ENCODE measurements around the gene SH3D19. TPM values are rescaled to one million over a fixed set of nuclear protein-coding genes. Genes with fewer than 3 reads are reported as not detected.

Gene SH3D19
- polyA plus RNA-seq, 3 donors, result not detected

DNA sequence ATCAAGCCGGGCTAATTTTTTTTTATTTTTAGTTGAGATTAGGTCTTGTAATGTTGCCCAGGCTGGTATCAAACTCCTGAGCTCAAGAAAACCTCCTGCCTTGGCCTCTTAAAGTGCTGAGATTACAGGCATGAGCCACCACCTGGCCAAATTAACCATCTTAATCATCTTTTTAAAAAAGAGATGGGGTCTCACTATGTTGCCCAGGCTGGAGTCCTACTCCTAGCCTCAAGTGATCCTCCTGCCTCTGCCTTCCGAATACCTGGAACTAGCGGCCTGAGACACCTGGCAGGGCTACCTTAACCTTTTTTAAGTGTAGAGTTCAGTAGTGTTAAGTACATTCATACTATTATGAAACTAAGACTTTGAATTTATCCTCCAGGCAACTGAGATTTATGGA is 227.6 kb downstream of the SH3D19 start:
- peaks cover 0 to 4% (median 1%) of the 10 kb centered on the region in 7 donors for H3K9me3 Mint-ChIP-seq
- peak overlapping the region; percentile 87 to 99 (median 97) for H3K27ac Mint-ChIP-seq
- peaks cover 9 to 18% of the 10 kb centered on the region in 2 donors for H3K36me3 ChIP-seq (replicated peaks in 1 of 2; ENCODE audit: control insufficient read depth in 1 of 2, insufficient read depth in 2 of 2, low read length in 2 of 2)
- H3K27me3 Mint-ChIP-seq (ENCODE audit: low read depth in 3 of 3), result peaks cover 0 to 2% (median 2%) of the 10 kb centered on the region in 3 donors
- H3K79me2 ChIP-seq (ENCODE audit: insufficient read depth, low read length), result peaks cover 34% of the 10 kb centered on the region
- peaks cover 18 to 22% of the 10 kb centered on the region in 2 donors for H3K36me3 Mint-ChIP-seq
- peaks cover 27% of the 10 kb centered on the region for H3K4me1 Mint-ChIP-seq
- TF ChIP-seq, protein P1, sequence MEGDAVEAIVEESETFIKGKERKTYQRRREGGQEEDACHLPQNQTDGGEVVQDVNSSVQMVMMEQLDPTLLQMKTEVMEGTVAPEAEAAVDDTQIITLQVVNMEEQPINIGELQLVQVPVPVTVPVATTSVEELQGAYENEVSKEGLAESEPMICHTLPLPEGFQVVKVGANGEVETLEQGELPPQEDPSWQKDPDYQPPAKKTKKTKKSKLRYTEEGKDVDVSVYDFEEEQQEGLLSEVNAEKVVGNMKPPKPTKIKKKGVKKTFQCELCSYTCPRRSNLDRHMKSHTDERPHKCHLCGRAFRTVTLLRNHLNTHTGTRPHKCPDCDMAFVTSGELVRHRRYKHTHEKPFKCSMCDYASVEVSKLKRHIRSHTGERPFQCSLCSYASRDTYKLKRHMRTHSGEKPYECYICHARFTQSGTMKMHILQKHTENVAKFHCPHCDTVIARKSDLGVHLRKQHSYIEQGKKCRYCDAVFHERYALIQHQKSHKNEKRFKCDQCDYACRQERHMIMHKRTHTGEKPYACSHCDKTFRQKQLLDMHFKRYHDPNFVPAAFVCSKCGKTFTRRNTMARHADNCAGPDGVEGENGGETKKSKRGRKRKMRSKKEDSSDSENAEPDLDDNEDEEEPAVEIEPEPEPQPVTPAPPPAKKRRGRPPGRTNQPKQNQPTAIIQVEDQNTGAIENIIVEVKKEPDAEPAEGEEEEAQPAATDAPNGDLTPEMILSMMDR (IDR thresholded peaks at IDR 0.05), result no peak
- peaks cover 29 to 31% of the 10 kb centered on the region in 2 donors for H3K4me1 ChIP-seq (ENCODE audit: control insufficient read depth in 1 of 2, insufficient read depth in 2 of 2, low read length in 2 of 2)
- H3K4me3 ChIP-seq (replicated peaks in 1 of 3; ENCODE audit: low read depth in 2 of 3, low read length in 3 of 3), result no peak overlapping the region
- peaks cover 29% of the 10 kb centered on the region for H4K20me1 ChIP-seq (ENCODE audit: insufficient read depth, low read length)
- intact Hi-C loops (cut with micrococcal nuclease), result loop anchor here (10.0 kb wide), 2 partner anchors 667 to 1687 kb away; partner anchors contain the start of gene GATB (in 1 of the 2)
- no peaks in the 10 kb centered on the region for H3K27me3 ChIP-seq (ENCODE audit: control insufficient read depth in 2 of 2, insufficient read depth in 2 of 2, low read length in 2 of 2)
- H3K9me3 ChIP-seq (replicated peaks in 1 of 2; ENCODE audit: control insufficient read depth in 1 of 2, insufficient read depth in 1 of 2, low read length in 2 of 2), result no peaks in the 10 kb centered on the region
- H3K27ac ChIP-seq (ENCODE audit: low read depth in 1 of 2, low read length in 2 of 2), result peak overlapping the region; percentile 86 to 91
- H2AFZ ChIP-seq (ENCODE audit: insufficient read depth, low read depth, low read length, poor library complexity, severe bottlenecking), result peak overlapping the region; percentile 92
- peak overlapping the region; percentile 91 for H3K4me2 ChIP-seq (replicated peaks; ENCODE audit: extremely low read depth, low read length, poor library complexity, severe bottlenecking)
- no peak for DNase-seq
- peak overlapping the region; percentile 91 to 97 for H3K4me3 Mint-ChIP-seq
- no CpG with 5 or more reads among the region's 3 CpGs for WGBS (ENCODE audit: insufficient coverage)
- H3K9ac ChIP-seq (ENCODE audit: insufficient read depth, low read length, poor library complexity, severe bottlenecking), result no peak overlapping the region

DNA sequence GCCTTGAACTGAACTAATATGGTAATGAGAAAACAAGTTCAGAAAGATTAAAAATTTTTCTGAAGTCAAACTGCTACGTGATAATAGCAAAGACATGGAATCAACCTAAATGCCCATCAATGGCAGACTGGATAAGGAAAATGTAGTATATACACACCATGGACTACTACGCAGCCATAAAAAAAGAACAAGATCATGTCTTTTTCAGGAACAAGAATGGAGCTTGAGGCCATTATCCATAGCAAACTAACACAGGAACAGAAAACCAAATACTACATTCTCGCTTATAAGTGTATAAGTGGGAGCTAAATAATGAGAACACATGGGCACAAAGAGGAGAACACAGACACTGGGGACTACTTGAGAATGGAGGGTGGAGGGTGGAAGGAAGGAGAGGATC is 230.3 kb downstream of the SH3D19 start:
- Histone ChIP-seq H3K4me2 (replicated peaks; ENCODE audit: extremely low read depth, low read length, poor library complexity, severe bottlenecking) (no peak overlapping the region), H4K20me1 (ENCODE audit: insufficient read depth, low read length) (peaks cover 2% of the 10 kb centered on the region), H2AFZ (ENCODE audit: insufficient read depth, low read depth, low read length, poor library complexity, severe bottlenecking) (no peak overlapping the region), H3K36me3 (replicated peaks in 1 of 2; ENCODE audit: control insufficient read depth in 1 of 2, insufficient read depth in 2 of 2, low read length in 2 of 2) (no peaks in the 10 kb centered on the region), H3K9ac (ENCODE audit: insufficient read depth, low read length, poor library complexity, severe bottlenecking) (no peak overlapping the region), H3K27ac (ENCODE audit: low read depth in 1 of 2, low read length in 2 of 2) (no peak overlapping the region), H3K27me3 (ENCODE audit: control insufficient read depth in 2 of 2, insufficient read depth in 2 of 2, low read length in 2 of 2) (no peaks in the 10 kb centered on the region), H3K4me3 (replicated peaks in 1 of 3; ENCODE audit: low read depth in 2 of 3, low read length in 3 of 3) (no peak overlapping the region), H3K4me1 (ENCODE audit: control insufficient read depth in 1 of 2, insufficient read depth in 2 of 2, low read length in 2 of 2) (peaks cover 15 to 18% of the 10 kb centered on the region in 2 donors), H3K9me3 (replicated peaks in 1 of 2; ENCODE audit: control insufficient read depth in 1 of 2, insufficient read depth in 1 of 2, low read length in 2 of 2) (no peaks in the 10 kb centered on the region), H3K79me2 (ENCODE audit: insufficient read depth, low read length) (peaks cover 8% of the 10 kb centered on the region)
- WGBS (ENCODE audit: insufficient coverage), result no CpG with 5 or more reads among the region's 3 CpGs
- no peak overlapping the region for H3K27ac Mint-ChIP-seq
- no peak overlapping the region for H3K4me3 Mint-ChIP-seq
- intact Hi-C loops (cut with micrococcal nuclease), result loop anchor here (10.0 kb wide), 2 partner anchors 670 to 1690 kb away; partner anchors contain the start of gene GATB (in 1 of the 2)
- H3K36me3 Mint-ChIP-seq, result peaks cover 0 to 3% of the 10 kb centered on the region in 2 donors
- H3K9me3 Mint-ChIP-seq, result peaks cover 0 to 4% (median 1%) of the 10 kb centered on the region in 7 donors
- H3K4me1 Mint-ChIP-seq, result peaks cover 11% of the 10 kb centered on the region
- TF ChIP-seq, protein P1 (IDR thresholded peaks at IDR 0.05), result no peak
- peaks cover 0 to 5% (median 2%) of the 10 kb centered on the region in 3 donors for H3K27me3 Mint-ChIP-seq (ENCODE audit: low read depth in 3 of 3)
- DNase-seq, result no peak

All from CD14-positive monocyte (primary cell).